MM.1S (cell line): ENCODE measurements around the gene RFTN1.

ENCODE experiments used
- DNase-seq: peaks from one replicate; pipeline ENCODE4 v3.0.0-alpha.2; 2015
- H2AFZ ChIP-seq: fragments of 300-600 bp; sonication (generic); 2 replicates; pipeline ENCODE4 v1.6.0; 2016; ENCODE audit warnings: antibody characterized with exemption, low read length
- H3F3A ChIP-seq: fragments of 300-600 bp; sonication (generic); 2 replicates; pipeline ENCODE4 v1.6.1; 2016; ENCODE audit warnings: mild to moderate bottlenecking, antibody characterized with exemption, low read length, moderate library complexity, mixed read lengths; ENCODE audit not compliant: insufficient read depth
- H3K27ac ChIP-seq: fragments of 300-600 bp; sonication (generic); 2 replicates; pipeline ENCODE4 v1.5.1; 2016; ENCODE audit warnings: mild to moderate bottlenecking, low read length
- H3K27me3 ChIP-seq: fragments of 300-600 bp; sonication (generic); replicated peaks from 2 replicates; pipeline ENCODE4 v1.6.0; 2016; ENCODE audit warnings: low read length; ENCODE audit not compliant: insufficient read depth
- H3K36me3 ChIP-seq: fragments of 300-600 bp; sonication (generic); replicated peaks from 2 replicates; pipeline ENCODE4 v1.6.1; 2016; ENCODE audit warnings: mild to moderate bottlenecking, low read length, mixed read lengths; ENCODE audit not compliant: insufficient read depth
- H3K4me1 ChIP-seq: fragments of 300-600 bp; sonication (generic); 2 replicates; pipeline ENCODE4 v1.6.1; 2016; ENCODE audit warnings: low read length, mixed read lengths
- H3K4me2 ChIP-seq: fragments of 300-600 bp; sonication (generic); 2 replicates; pipeline ENCODE4 v1.6.0; 2016; ENCODE audit warnings: low read depth, low read length
- H3K4me3 ChIP-seq: fragments of 300-600 bp; sonication (generic); 2 replicates; pipeline ENCODE4 v1.5.1; 2016; ENCODE audit warnings: low read length, mixed read lengths
- H3K79me2 ChIP-seq: fragments of 300-600 bp; sonication (generic); 2 replicates; pipeline ENCODE4 v1.6.1; 2016; ENCODE audit warnings: mixed run types, low read length, mixed read lengths
- H3K9ac ChIP-seq: fragments of 300-600 bp; sonication (generic); 2 replicates; pipeline ENCODE4 v1.6.1; 2016; ENCODE audit warnings: low read length, mixed read lengths
- H3K9me2 ChIP-seq: fragments of 300-600 bp; sonication (generic); replicated peaks from 2 replicates; pipeline ENCODE4 v1.6.1; 2016; ENCODE audit warnings: mild to moderate bottlenecking, low read length, mixed read lengths; ENCODE audit not compliant: insufficient read depth
- H3K9me3 ChIP-seq: fragments of 300-600 bp; sonication (generic); replicated peaks from 2 replicates; pipeline ENCODE4 v1.6.1; 2016; ENCODE audit warnings: mild to moderate bottlenecking, low read length, mixed read lengths; ENCODE audit not compliant: insufficient read depth
- H4K20me1 ChIP-seq: fragments of 300-600 bp; sonication (generic); 2 replicates; pipeline ENCODE4 v1.6.1; 2016; ENCODE audit warnings: mild to moderate bottlenecking, low read length, moderate library complexity, mixed read lengths; ENCODE audit not compliant: insufficient read depth
- EZH2 ChIP-seq: fragments of 300-600 bp; sonication (generic); optimal IDR thresholded peaks from 2 replicates; pipeline ENCODE3; 2017; ENCODE audit warnings: low read depth, mild to moderate bottlenecking, antibody characterized with exemption, low read length, mixed read lengths
- EZH2phosphoT487 ChIP-seq: fragments of 300-600 bp; sonication (generic); IDR thresholded peaks from 2 replicates; pipeline ENCODE4 v1.6.1; 2018; ENCODE audit warnings: antibody characterized with exemption, low read length
- TF ChIP-seq, protein P1 (sequence below): fragments of 300-600 bp; sonication (generic); IDR thresholded peaks from 2 replicates; pipeline ENCODE4 v1.5.1; 2016; ENCODE audit warnings: antibody characterized with exemption, low read length, mixed read lengths

Gene RFTN1

DNA sequence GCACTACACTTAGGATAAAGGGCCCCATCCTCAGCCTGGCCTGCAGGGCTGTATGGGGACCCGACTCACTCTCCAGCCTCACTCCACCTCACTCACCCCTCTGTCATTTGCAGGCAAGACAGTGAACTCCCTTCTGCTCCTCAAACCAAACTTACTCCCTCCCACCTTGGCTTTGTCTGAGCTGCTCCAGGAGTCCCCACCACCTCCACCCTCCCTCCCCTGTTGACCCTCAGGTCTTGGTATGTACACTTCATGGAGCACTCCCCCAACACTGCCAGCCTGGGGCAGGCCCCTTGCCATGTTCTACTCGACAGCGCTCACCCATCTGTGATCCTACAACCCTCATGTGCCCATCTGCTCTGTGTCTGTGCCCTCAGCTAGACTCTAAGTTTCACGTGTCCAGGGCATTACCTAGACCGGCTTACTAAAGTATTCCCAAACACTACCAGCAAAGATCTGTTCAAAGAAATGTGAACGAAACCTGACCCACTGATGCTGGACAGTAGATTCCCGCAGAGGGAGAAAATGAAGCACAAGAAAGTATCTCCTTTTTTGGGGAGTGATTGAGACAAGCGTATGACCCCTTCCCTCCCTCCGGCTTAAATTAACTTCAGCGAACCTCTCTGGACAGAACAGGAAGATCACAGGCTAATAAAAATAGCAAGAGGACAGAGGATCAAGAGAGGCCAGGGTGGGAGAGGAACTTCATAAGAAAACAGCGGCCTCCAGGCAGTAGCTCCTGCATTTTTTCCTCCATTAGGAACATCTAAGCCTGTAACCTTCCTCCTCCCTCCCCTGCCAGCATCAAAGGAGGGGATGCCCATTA, 113.2 kb downstream of the RFTN1 start:
- H3K4me1 ChIP-seq, result no peaks in the 10 kb centered on the region
- H3K79me2 ChIP-seq, result no peaks in the 10 kb centered on the region
- H3K27me3 ChIP-seq, result no peaks in the 10 kb centered on the region
- H3K36me3 ChIP-seq, result no peaks in the 10 kb centered on the region
- H3K9me2 ChIP-seq, result no peaks in the 10 kb centered on the region
- no peak for DNase-seq
- H3K27ac ChIP-seq, result no peak overlapping the region
- TF ChIP-seq, protein P1, sequence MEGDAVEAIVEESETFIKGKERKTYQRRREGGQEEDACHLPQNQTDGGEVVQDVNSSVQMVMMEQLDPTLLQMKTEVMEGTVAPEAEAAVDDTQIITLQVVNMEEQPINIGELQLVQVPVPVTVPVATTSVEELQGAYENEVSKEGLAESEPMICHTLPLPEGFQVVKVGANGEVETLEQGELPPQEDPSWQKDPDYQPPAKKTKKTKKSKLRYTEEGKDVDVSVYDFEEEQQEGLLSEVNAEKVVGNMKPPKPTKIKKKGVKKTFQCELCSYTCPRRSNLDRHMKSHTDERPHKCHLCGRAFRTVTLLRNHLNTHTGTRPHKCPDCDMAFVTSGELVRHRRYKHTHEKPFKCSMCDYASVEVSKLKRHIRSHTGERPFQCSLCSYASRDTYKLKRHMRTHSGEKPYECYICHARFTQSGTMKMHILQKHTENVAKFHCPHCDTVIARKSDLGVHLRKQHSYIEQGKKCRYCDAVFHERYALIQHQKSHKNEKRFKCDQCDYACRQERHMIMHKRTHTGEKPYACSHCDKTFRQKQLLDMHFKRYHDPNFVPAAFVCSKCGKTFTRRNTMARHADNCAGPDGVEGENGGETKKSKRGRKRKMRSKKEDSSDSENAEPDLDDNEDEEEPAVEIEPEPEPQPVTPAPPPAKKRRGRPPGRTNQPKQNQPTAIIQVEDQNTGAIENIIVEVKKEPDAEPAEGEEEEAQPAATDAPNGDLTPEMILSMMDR, result no peak
- no peaks in the 10 kb centered on the region for H4K20me1 ChIP-seq
- no peaks in the 10 kb centered on the region for H3F3A ChIP-seq
- H3K9me3 ChIP-seq, result no peaks in the 10 kb centered on the region
- no peak overlapping the region for H2AFZ ChIP-seq
- H3K4me2 ChIP-seq, result no peak overlapping the region
- H3K4me3 ChIP-seq, result no peak overlapping the region
- H3K9ac ChIP-seq, result no peak overlapping the region

DNA sequence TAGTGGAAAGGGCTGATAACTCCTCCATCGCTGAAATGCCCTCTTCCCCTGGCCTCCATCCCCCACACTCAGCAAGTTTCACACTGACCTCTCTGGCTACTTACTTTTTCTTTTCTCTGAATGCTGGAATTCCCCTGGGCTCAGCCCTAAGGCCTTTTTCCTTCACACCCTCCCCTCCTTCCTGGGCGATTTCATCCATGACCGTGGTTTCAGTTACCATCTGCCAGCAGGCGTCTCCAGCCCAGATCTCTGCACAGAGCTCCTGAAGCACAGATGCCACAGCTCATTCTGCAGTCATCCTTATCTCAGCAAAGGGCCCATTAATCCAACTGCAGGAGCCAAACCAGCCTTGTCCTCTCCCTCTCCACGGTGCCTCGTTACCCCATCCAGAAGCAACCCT, 114.0 kb downstream of the RFTN1 start:
- H3K9me3 ChIP-seq, result no peaks in the 10 kb centered on the region
- TF ChIP-seq, protein P1, result no peak
- TF ChIP-seq EZH2 (no peak), EZH2phosphoT487 (no peak)
- no peak for DNase-seq
- no peak overlapping the region for H3K4me3 ChIP-seq
- H3K4me1 ChIP-seq, result no peaks in the 10 kb centered on the region
- no peak overlapping the region for H3K4me2 ChIP-seq
- no peaks in the 10 kb centered on the region for H3K9me2 ChIP-seq
- H2AFZ ChIP-seq, result no peak overlapping the region
- no peaks in the 10 kb centered on the region for H3F3A ChIP-seq
- H3K27me3 ChIP-seq, result no peaks in the 10 kb centered on the region
- H3K79me2 ChIP-seq, result no peaks in the 10 kb centered on the region
- no peak overlapping the region for H3K27ac ChIP-seq
- no peak overlapping the region for H3K9ac ChIP-seq
- no peaks in the 10 kb centered on the region for H4K20me1 ChIP-seq
- no peaks in the 10 kb centered on the region for H3K36me3 ChIP-seq

DNA sequence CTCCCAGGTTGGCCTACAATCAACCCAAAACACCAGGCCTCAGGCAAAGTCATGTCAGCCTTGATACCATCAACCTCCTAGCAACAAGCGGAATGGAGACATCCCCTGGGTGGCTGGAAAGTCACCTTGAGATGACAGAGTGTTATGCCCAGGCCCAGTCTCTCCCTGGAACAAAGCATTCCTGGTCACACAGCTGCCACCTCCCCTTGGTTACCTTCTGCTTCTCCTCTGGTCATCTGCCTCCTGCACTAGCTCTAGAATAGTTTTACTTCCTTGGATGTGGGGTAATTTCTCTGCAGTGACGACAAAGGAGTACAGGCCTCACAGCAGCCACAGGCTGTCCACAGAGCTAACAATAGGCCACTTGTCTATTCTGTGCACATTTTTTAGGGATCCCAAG, 114.9 kb downstream of the RFTN1 start:
- no peaks in the 10 kb centered on the region for H3K36me3 ChIP-seq
- no peak overlapping the region for H3K9ac ChIP-seq

More for the DNA sequence above, 114.9 kb downstream of the RFTN1 start:
- no peaks in the 10 kb centered on the region for H3F3A ChIP-seq
- H4K20me1 ChIP-seq, result no peaks in the 10 kb centered on the region
- no peak overlapping the region for H3K4me3 ChIP-seq
- TF ChIP-seq, protein P1, result no peak
- TF ChIP-seq EZH2, result no peak
- no peak for TF ChIP-seq EZH2phosphoT487
- no peaks in the 10 kb centered on the region for H3K27me3 ChIP-seq
- no peak overlapping the region for H3K27ac ChIP-seq
- no peaks in the 10 kb centered on the region for H3K79me2 ChIP-seq
- no peaks in the 10 kb centered on the region for H3K9me3 ChIP-seq
- H3K4me2 ChIP-seq, result no peak overlapping the region
- no peaks in the 10 kb centered on the region for H3K4me1 ChIP-seq
- no peak for DNase-seq
- H2AFZ ChIP-seq, result no peak overlapping the region
- H3K9me2 ChIP-seq, result no peaks in the 10 kb centered on the region
